H1 (cell line): Measurements from ENCODE around the gene PRG3. TPM values are rescaled to one million over a fixed set of nuclear protein-coding genes. Genes with fewer than 3 reads are reported as not detected.

ENCODE experiments used
- CTCF ChIA-PET: fragments of 300-600 bp; sonication (Branson Sonifier 250); formaldehyde crosslinking; loops from one replicate; lab custom pipeline; 2021; ENCODE audit not compliant: partially characterized antibody; lab: Charles Lee
- POLR2A ChIA-PET: fragments of 300-600 bp; sonication (Branson Sonifier 250); formaldehyde crosslinking; loops from one replicate; lab custom pipeline; 2021; ENCODE audit warnings: inconsistent platforms; ENCODE audit not compliant: partially characterized antibody; lab: Charles Lee
- DNase-seq, 2 experiments: peaks; one replicate each; pipeline versions ENCODE4 v3.0.0 to v3.0.0-alpha.2; 2010 to 2022; ENCODE audit warnings: low spot score in 2 of 2, low read depth in 1 of 2, mixed read lengths in 1 of 2
- FAIRE-seq: peaks from 2 replicates; lab custom pipeline; 2011; peaks lifted over from hg19 to GRCh38; lab: Jason Lieb, UNC
- H2AFZ ChIP-seq: 2 replicates; pipeline ENCODE4 v1.8.1; 2012; ENCODE audit warnings: low read length, inconsistent platforms
- H2AK5ac ChIP-seq: 2 replicates; pipeline ENCODE4 v1.6.1; 2013; ENCODE audit warnings: low read depth, low read length
- H2BK120ac ChIP-seq: replicated peaks from 2 replicates; pipeline ENCODE3; 2013; ENCODE audit warnings: low read depth, low read length, inconsistent platforms
- H2BK12ac ChIP-seq: 2 replicates; pipeline ENCODE4 v1.6.1; 2013; ENCODE audit warnings: low read depth, low read length
- H2BK15ac ChIP-seq: 2 replicates; pipeline ENCODE4 v1.6.1; 2013; ENCODE audit warnings: low read length
- H2BK20ac ChIP-seq: 2 replicates; pipeline ENCODE4 v1.6.1; 2013; ENCODE audit warnings: low read length
- H2BK5ac ChIP-seq: 2 replicates; pipeline ENCODE4 v1.6.1; 2013; ENCODE audit warnings: low read depth, low read length
- H3K14ac ChIP-seq: 2 replicates; pipeline ENCODE4 v1.6.1; 2013; ENCODE audit warnings: inconsistent platforms; ENCODE audit not compliant: insufficient read length
- H3K18ac ChIP-seq: 2 replicates; pipeline ENCODE4 v1.6.1; 2013; ENCODE audit warnings: low read length; ENCODE audit errors: extremely low read depth
- H3K23ac ChIP-seq: 2 replicates; pipeline ENCODE4 v1.6.1; 2013; ENCODE audit warnings: inconsistent platforms; ENCODE audit not compliant: insufficient read length
- H3K23me2 ChIP-seq: 2 replicates; pipeline ENCODE4 v1.6.1; 2013; ENCODE audit warnings: low read depth, low read length
- H3K27ac ChIP-seq: 2 replicates; pipeline ENCODE4 v1.6.1; 2011; ENCODE audit warnings: low read depth, low read length, inconsistent platforms
- H3K27me3 ChIP-seq, 4 experiments: replicated peaks in 1 of 4; 1 replicate in 1 of 4; 2 replicates in 3 of 4; pipeline versions ENCODE4 v1.6.1 to v1.8.1; 2011 to 2013; ENCODE audit warnings: low read length in 3 of 4, mild to moderate bottlenecking in 3 of 4, inconsistent platforms in 2 of 4, mixed read lengths in 2 of 4, moderate library complexity in 1 of 4; ENCODE audit not compliant: control insufficient read depth in 3 of 4, insufficient read depth in 3 of 4; ENCODE audit errors: extremely low read depth in 1 of 4
- H3K36me3 ChIP-seq, 4 experiments: 2 replicates each; pipeline versions ENCODE4 v1.6.1 to v1.8.1; 2011 to 2013; ENCODE audit warnings: mild to moderate bottlenecking in 4 of 4, low read length in 3 of 4, moderate library complexity in 2 of 4, control low read depth in 1 of 4, inconsistent platforms in 1 of 4; ENCODE audit not compliant: insufficient read depth in 4 of 4, control insufficient read depth in 2 of 4
- H3K4ac ChIP-seq: replicated peaks from 2 replicates; pipeline ENCODE3; 2013; ENCODE audit warnings: low read length, low read depth, mixed read lengths, inconsistent platforms; ENCODE audit not compliant: insufficient read length
- H3K4me1 ChIP-seq, 4 experiments: replicated peaks in 1 of 4; 1 replicate in 1 of 4; 2 replicates in 3 of 4; pipeline versions ENCODE4 v1.6.1 to v1.8.1; 2011 to 2013; ENCODE audit warnings: low read length in 3 of 4, inconsistent platforms in 2 of 4, mixed read lengths in 1 of 4; ENCODE audit not compliant: insufficient read depth in 4 of 4, control insufficient read depth in 3 of 4
- H3K4me2 ChIP-seq, 2 experiments: 2 replicates each; pipeline versions ENCODE4 v1.6.1 to v1.8.1; 2011 to 2013; ENCODE audit warnings: low read depth in 2 of 2, low read length in 2 of 2, control low read depth in 1 of 2, inconsistent platforms in 1 of 2, mild to moderate bottlenecking in 1 of 2; ENCODE audit not compliant: insufficient read depth in 1 of 2
- H3K4me3 ChIP-seq, 4 experiments: fragments of 200-600, 300-600 bp in 1 of 4; sonication (generic), shearing (Covaris generic), sonication (Bioruptor Twin) in 1 of 4; 2 replicates each; pipeline versions ENCODE4 v1.5.1 to v1.8.1; 2011 to 2016; ENCODE audit warnings: low read length in 4 of 4, low read depth in 3 of 4, control low read depth in 2 of 4, inconsistent platforms in 2 of 4, mild to moderate bottlenecking in 2 of 4, mixed read lengths in 1 of 4, moderate library complexity in 1 of 4; ENCODE audit not compliant: insufficient read depth in 2 of 4; ENCODE audit errors: extremely low read depth in 1 of 4
- H3K56ac ChIP-seq: replicated peaks from 2 replicates; pipeline ENCODE3; 2013; ENCODE audit warnings: low read depth, mild to moderate bottlenecking, mixed read lengths, low read length, inconsistent platforms; ENCODE audit not compliant: insufficient read length
- H3K79me1 ChIP-seq: 2 replicates; pipeline ENCODE4 v1.6.1; 2013; ENCODE audit warnings: low read depth, low read length, control low read depth
- H3K79me2 ChIP-seq, 2 experiments: 2 replicates each; pipeline versions ENCODE4 v1.6.1 to v1.8.1; 2012 to 2013; ENCODE audit warnings: low read length in 2 of 2, mild to moderate bottlenecking in 2 of 2, inconsistent platforms in 1 of 2; ENCODE audit not compliant: insufficient read depth in 2 of 2, control insufficient read depth in 1 of 2
- H3K9ac ChIP-seq, 4 experiments: replicated peaks in 1 of 4; 1 replicate in 1 of 4; 2 replicates in 3 of 4; pipeline versions ENCODE4 v1.6.1 to v1.8.1; 2011 to 2013; ENCODE audit warnings: low read depth in 3 of 4, low read length in 3 of 4, control low read depth in 2 of 4, mild to moderate bottlenecking in 2 of 4, moderate library complexity in 2 of 4, inconsistent platforms in 1 of 4; ENCODE audit errors: extremely low read depth in 1 of 4
- H3K9me3 ChIP-seq, 2 experiments: 2 replicates each; pipeline versions ENCODE4 v1.6.1 to v1.8.1; 2012 to 2013; ENCODE audit warnings: mild to moderate bottlenecking in 2 of 2, moderate library complexity in 2 of 2, control low read depth in 1 of 2, inconsistent platforms in 1 of 2, low read depth in 1 of 2, low read length in 1 of 2, mixed read lengths in 1 of 2; ENCODE audit not compliant: insufficient read depth in 2 of 2
- H4K20me1 ChIP-seq, 2 experiments: replicated peaks in 1 of 2; 2 replicates each; pipeline versions ENCODE3 to v1.8.1; 2011 to 2013; ENCODE audit warnings: inconsistent platforms in 2 of 2, low read length in 2 of 2, mild to moderate bottlenecking in 1 of 2; ENCODE audit not compliant: insufficient read depth in 2 of 2, control insufficient read depth in 1 of 2
- H4K5ac ChIP-seq: 2 replicates; pipeline ENCODE4 v1.6.1; 2013; ENCODE audit warnings: low read length, low read depth, mixed read lengths, inconsistent platforms; ENCODE audit not compliant: insufficient read length
- H4K8ac ChIP-seq: 2 replicates; pipeline ENCODE4 v1.8.0; 2013; ENCODE audit warnings: mild to moderate bottlenecking, moderate library complexity, low read length, inconsistent platforms; ENCODE audit not compliant: insufficient read depth; ENCODE audit errors: extremely low read depth
- H4K91ac ChIP-seq: replicated peaks from 2 replicates; pipeline ENCODE3; 2013; ENCODE audit warnings: low read length, mixed read lengths, inconsistent platforms; ENCODE audit not compliant: insufficient read length
- CHD2 ChIP-seq: IDR thresholded peaks from 2 replicates; pipeline ENCODE4 v1.6.1; 2012; ENCODE audit warnings: low read length, improper control_type of control experiment
- CTBP2 ChIP-seq: IDR thresholded peaks from 2 replicates; pipeline ENCODE4 v1.7.0; 2011; ENCODE audit warnings: borderline replicate concordance, mild to moderate bottlenecking, moderate library complexity, mixed read lengths, low read length; ENCODE audit not compliant: insufficient read depth, insufficient read length
- RAD21 ChIP-seq, 2 experiments: IDR thresholded peaks in 1 of 2; conservative IDR thresholded peaks in 1 of 2; 2 replicates each; pipeline ENCODE4 v1.6.1; 2011; ENCODE audit warnings: low read depth in 2 of 2, low read length in 2 of 2, improper control_type of control experiment in 1 of 2, inconsistent platforms in 1 of 2, mild to moderate bottlenecking in 1 of 2, moderate library complexity in 1 of 2
- SUZ12 ChIP-seq: fragments of 200-600 bp; sonication (generic); IDR thresholded peaks from 2 replicates; pipeline ENCODE4 v1.6.1; 2012; ENCODE audit warnings: mild to moderate bottlenecking, inconsistent platforms, low read length, moderate library complexity, mixed read lengths
- WGBS, 2 experiments: shearing (Covaris generic) in 1 of 2; methylation state at CpG; one replicate each; pipeline versions ENCODE4 v1.1.6 to v1.1.7; 2013 to 2015; ENCODE audit warnings: low lambda C conversion rate in 2 of 2, mixed read lengths in 2 of 2, inconsistent platforms in 1 of 2, low coverage in 1 of 2, missing lambda C conversion rate in 1 of 2; ENCODE audit not compliant: insufficient replicate concordance in 2 of 2, insufficient coverage in 1 of 2, insufficient read length in 1 of 2; ENCODE audit errors: extremely low coverage in 1 of 2, missing lambda C conversion rate in 1 of 2; 5-methylcytosine and 5-hydroxymethylcytosine counted together
- polyA plus RNA-seq, 7 experiments: library from polyadenylated mRNA; depleted of rRNA in 3 of 7; stranded (reverse) in 5 of 7; unstranded in 2 of 7; fragments of >200 nt in 5 of 7; fragments of 200-250 nt in 2 of 7; gene quantifications; 1 replicate in 5 of 7; 2 replicates in 1 of 7; 4 replicates in 1 of 7; pipeline versions ENCODE4 v1.2.1 to v1.2.3, GENCODE V29; 2011 to 2013; ENCODE audit warnings: missing spikeins in 2 of 7, mixed read lengths in 2 of 7
- total RNA-seq: library from RNA; stranded (reverse); fragmentation: NEBNext Ultra II Directional; extraction: Animal tissue kit (Norgen Biotek cat#: 25700); gene quantifications from 2 replicates; pipeline ENCODE4 v1.2.1, GENCODE V29; 2021

Gene PRG3
- total and polyA plus RNA-seq, 2 of the 8 experiments (the other 6 are each of a cell fraction or from before 2014, with no cell fraction given), result not detected

DNA sequence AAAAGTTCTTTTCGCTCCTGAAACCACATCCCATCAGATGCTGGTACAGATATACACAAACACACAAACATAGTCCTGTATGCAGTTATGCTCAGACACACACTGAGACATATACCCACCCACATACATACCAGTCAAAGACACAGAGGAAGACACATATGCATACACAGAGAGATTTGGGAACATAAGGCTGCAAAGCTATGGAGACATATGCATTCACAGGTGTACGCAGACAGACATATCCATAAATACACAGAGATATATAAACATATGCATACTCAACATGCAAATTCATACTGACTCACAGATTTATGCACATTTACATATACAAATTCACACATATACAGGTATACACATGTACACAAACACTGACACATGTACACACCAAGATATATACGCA lies 6.0 kb downstream of the PRG3 start:
- CTCF ChIA-PET, result interaction anchor here (0.6 kb wide), 1 partner anchor 123 kb away, joined by 3 read pairs; no protein-coding TSS in a partner anchor
- H2AFZ ChIP-seq, result no peak overlapping the region
- H3K9me3 ChIP-seq, result no peaks in the 10 kb centered on the region
- no peak overlapping the region for H4K5ac ChIP-seq
- FAIRE-seq (no peak), DNase-seq (no peak)
- H3K56ac ChIP-seq, result no peak overlapping the region
- H3K79me1 ChIP-seq, result no peaks in the 10 kb centered on the region
- no peak overlapping the region for H3K4me3 ChIP-seq
- no peaks in the 10 kb centered on the region for H3K36me3 ChIP-seq
- H3K79me2 ChIP-seq, result no peaks in the 10 kb centered on the region
- no peak overlapping the region for H2BK12ac ChIP-seq
- H3K27me3 ChIP-seq, result peaks cover 0 to 2% (median 0%) of the 10 kb centered on the region in 4 experiments; a peak in 2 of 7 replicates
- whole genome bisulfite sequencing, 2 experiments, result 89% methylated on average over 3 of the region's 3 CpGs; no CpG with 5 or more reads in 1 of the 2 experiments
- no peaks in the 10 kb centered on the region for H4K20me1 ChIP-seq
- no peak overlapping the region for H3K18ac ChIP-seq
- H2BK120ac ChIP-seq, result no peak overlapping the region
- no peak overlapping the region for H3K4me2 ChIP-seq
- no peak for TF ChIP-seq RAD21 (IDR thresholded peaks at IDR 0.05 in 1 of 2, conservative IDR thresholded peaks at IDR 0.05 in 1 of 2; ENCODE audit: low read depth in 2 of 2, low read length in 2 of 2)
- TF ChIP-seq CHD2, result no peak
- TF ChIP-seq SUZ12, result no peak
- no peak for TF ChIP-seq CTBP2
- POLR2A ChIA-PET, result no interaction called here
- no peak overlapping the region for H3K14ac ChIP-seq
- no peak overlapping the region for H4K8ac ChIP-seq
- no peak overlapping the region for H2AK5ac ChIP-seq
- H4K91ac ChIP-seq, result no peak overlapping the region
- no peak overlapping the region for H2BK20ac ChIP-seq
- H3K23me2 ChIP-seq, result peaks cover 4% of the 10 kb centered on the region; the same call in 1 of the 2 replicates
- no peak overlapping the region for H3K23ac ChIP-seq
- no peak overlapping the region for H2BK15ac ChIP-seq
- H2BK5ac ChIP-seq, result no peak overlapping the region
- H3K27ac ChIP-seq, result no peak overlapping the region
- H3K4ac ChIP-seq, result no peak overlapping the region
- H3K4me1 ChIP-seq, result no peaks in the 10 kb centered on the region
- no peak overlapping the region for H3K9ac ChIP-seq
